GM12878 (cell line): ENCODE results near the gene MTR.

Experiments used
- MXI1 ChIP-seq: fragments of 150-350 bp; IDR thresholded peaks from 2 replicates; pipeline ENCODE4 v1.6.1; 2011; ENCODE audit warnings: low read depth, mild to moderate bottlenecking, inconsistent platforms, low read length, improper control_type of control experiment
- SRF ChIP-seq, 2 experiments: IDR thresholded peaks; 2 replicates each; pipeline ENCODE4 v1.6.1; 2011; ENCODE audit warnings: low read depth in 2 of 2, low read length in 2 of 2, mild to moderate bottlenecking in 1 of 2, moderate library complexity in 1 of 2
- ZNF622 ChIP-seq: fragments of 450-650 bp; IDR thresholded peaks from 2 replicates; pipeline ENCODE4 v1.6.1; 2017; ENCODE audit warnings: mild to moderate bottlenecking, inconsistent platforms

DNA sequence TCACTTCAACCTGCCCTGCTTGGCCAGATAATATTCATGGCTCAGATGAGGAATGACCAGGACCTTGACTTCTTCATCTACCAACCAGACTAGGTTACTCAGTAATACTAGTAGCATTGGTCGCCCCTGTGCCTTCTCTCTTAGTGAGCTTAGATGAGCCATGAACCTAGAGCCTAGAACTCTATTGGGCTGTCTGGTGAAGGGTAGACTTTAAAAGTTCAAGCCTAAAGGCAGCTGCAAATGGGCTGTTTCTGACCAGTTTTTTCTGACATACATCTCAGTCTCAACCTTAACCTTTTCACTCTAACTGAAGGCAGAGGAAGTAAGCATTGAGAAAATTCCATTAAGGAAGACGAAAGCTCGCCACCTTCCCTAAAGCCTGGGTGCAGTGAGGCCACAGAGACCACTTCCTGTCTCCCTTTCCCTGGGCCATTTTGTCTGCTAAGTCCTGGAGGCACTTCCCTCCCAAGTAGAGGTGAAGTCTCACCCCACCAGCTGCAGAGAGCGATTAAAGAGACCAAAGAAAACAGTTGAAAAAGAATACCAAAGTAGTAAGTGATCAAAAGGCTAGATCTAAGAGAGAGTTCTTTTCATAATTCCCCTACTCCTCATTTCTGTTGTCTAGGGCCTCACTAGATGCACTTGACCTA, 53.3 kb downstream of the MTR start:
- TF ChIP-seq ZNF622 (no peak), SRF (IDR thresholded peaks at IDR 0.05; ENCODE audit: low read depth in 2 of 2, low read length in 2 of 2) (no peak), MXI1 (no peak)
